Right lobe of liver (tissue), 6 donors: ENCODE measurements around the gene MFN2. TPM values are rescaled to one million over a fixed set of nuclear protein-coding genes. Genes with fewer than 3 reads are reported as not detected.

Experiments used
- ATAC-seq, 4 donors: fragments of 200-7000 bp; cut with Tn5 transposase; one replicate each; pipeline ENCODE4 v1.9.1; 2020; ENCODE audit warnings: mild to moderate bottlenecking in 4 of 4, moderate library complexity in 4 of 4
- DNase-seq, 3 donors: peaks; one replicate each; pipeline ENCODE4 v3.0.0-alpha.2; 2020
- H3K27ac ChIP-seq, 3 donors: fragments of 200-600 bp; one replicate each; pipeline ENCODE4 v1.8.0; 2022
- H3K27me3 ChIP-seq, 2 donors: fragments of 200-600 bp; one replicate each; pipeline ENCODE4 v1.8.0; 2022
- H3K36me3 ChIP-seq, 4 donors: fragments of 200-600 bp; sonication (generic) in 1 of 4; one replicate each; pipeline versions ENCODE4 v1.5.1 to v1.8.0; 2017 to 2022; ENCODE audit warnings: control low read depth in 1 of 4
- H3K4me1 ChIP-seq, 4 donors: fragments of 200-600 bp; sonication (generic) in 1 of 4; one replicate each; pipeline versions ENCODE4 v1.5.1 to v1.8.0; 2017 to 2022; ENCODE audit warnings: control low read depth in 1 of 4
- H3K4me3 ChIP-seq, 3 donors: fragments of 200-600 bp; one replicate each; pipeline ENCODE4 v1.8.0; 2022
- H3K9me3 ChIP-seq, 4 donors: fragments of 200-600 bp; sonication (generic) in 1 of 4; one replicate each; pipeline versions ENCODE4 v1.5.1 to v1.8.0; 2017 to 2022; ENCODE audit warnings: control low read depth in 1 of 4
- POLR2A ChIP-seq: fragments of 450-650 bp; IDR thresholded peaks from one replicate; pipeline ENCODE4 v1.6.1; 2017; ENCODE audit warnings: antibody characterized with exemption, mild to moderate bottlenecking
- WGBS: methylation state at CpG from one replicate; pipeline ENCODE4 v1.1.6; 2018; ENCODE audit warnings: low coverage, low lambda C conversion rate; ENCODE audit not compliant: insufficient coverage; ENCODE audit errors: missing lambda C conversion rate; 5-methylcytosine and 5-hydroxymethylcytosine counted together
- intact Hi-C, 2 donors: fragments of 100-400 bp; cut with DNase I; formaldehyde crosslinking; loops; one replicate each; pipeline versions ENCODE4 v1.11.2 to v1.14.1; 2022
- total RNA-seq, 6 experiments: library from RNA; depleted of rRNA in 2 of 6; stranded (reverse); fragments of >200 nt in 2 of 6; fragmentation: NEBNext Ultra II Directional in 3 of 6; extraction: Animal tissue kit (Norgen Biotek cat#: 25700) in 3 of 6; gene quantifications; one replicate each; pipeline versions ENCODE4 v1.1.0 to v1.2.4, GENCODE V29; 2016 to 2023
- TF ChIP-seq, protein P1 (sequence below), 4 donors: fragments of 200-600 bp in 3 of 4; fragments of 450-650 bp in 1 of 4; IDR thresholded peaks; one replicate each; pipeline versions ENCODE4 v1.5.1 to v1.8.0; 2016 to 2022; ENCODE audit warnings: antibody characterized with exemption in 4 of 4, mild to moderate bottlenecking in 2 of 4
- donor health status: DM: no; HTN: yes; CAD: no.
- donor health status: DM: no; HTN: no; CAD: no.
- donor health status: DM: no; HTN: no; CAD: no.
- donor health status: DM: no; HTN: yes; CAD: no.
- donor health status: DM: no; HTN: yes; CAD: no.

Gene MFN2
- total RNA-seq, 6 experiments from 2014 or later = 46.2 to 64.0 (median 61.7) TPM

DNA sequence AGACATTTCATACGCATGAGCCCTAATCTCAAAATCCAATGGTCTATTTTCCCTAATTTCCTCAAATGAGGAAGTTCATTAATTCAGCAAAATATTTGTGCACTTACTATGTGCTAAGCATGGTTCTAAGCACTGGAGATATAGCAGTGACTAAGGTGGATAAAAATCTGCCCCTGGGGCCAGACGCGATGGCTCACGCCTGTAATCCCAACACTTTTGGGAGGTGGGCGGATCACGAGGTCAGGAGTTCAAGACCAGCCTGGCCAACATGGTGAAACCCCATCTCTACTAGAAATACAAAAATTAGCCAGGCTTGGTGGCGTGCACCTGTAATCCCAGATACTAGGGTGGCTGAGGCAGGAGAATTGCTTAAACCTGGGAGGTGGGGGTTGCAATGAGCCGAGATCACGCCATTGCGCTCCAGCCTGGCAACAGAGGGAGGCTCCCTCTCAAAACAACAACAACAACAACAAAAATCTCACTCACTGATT lies 34.8 kb downstream of the MFN2 start:
- intact Hi-C loops = no loop called here
- ATAC-seq (no peak), DNase-seq (no peak)
- no peaks in the 10 kb centered on the region for H3K27me3 ChIP-seq
- peaks cover 0 to 5% (median 0%) of the 10 kb centered on the region in 4 donors for H3K4me1 ChIP-seq
- 85% methylated on average over 7 of the region's 10 CpGs for WGBS
- no peak overlapping the region for H3K4me3 ChIP-seq
- TF ChIP-seq, protein P1, sequence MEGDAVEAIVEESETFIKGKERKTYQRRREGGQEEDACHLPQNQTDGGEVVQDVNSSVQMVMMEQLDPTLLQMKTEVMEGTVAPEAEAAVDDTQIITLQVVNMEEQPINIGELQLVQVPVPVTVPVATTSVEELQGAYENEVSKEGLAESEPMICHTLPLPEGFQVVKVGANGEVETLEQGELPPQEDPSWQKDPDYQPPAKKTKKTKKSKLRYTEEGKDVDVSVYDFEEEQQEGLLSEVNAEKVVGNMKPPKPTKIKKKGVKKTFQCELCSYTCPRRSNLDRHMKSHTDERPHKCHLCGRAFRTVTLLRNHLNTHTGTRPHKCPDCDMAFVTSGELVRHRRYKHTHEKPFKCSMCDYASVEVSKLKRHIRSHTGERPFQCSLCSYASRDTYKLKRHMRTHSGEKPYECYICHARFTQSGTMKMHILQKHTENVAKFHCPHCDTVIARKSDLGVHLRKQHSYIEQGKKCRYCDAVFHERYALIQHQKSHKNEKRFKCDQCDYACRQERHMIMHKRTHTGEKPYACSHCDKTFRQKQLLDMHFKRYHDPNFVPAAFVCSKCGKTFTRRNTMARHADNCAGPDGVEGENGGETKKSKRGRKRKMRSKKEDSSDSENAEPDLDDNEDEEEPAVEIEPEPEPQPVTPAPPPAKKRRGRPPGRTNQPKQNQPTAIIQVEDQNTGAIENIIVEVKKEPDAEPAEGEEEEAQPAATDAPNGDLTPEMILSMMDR (IDR thresholded peaks at IDR 0.05) = no peak
- TF ChIP-seq POLR2A = no peak
- H3K27ac ChIP-seq = no peak overlapping the region
- no peaks in the 10 kb centered on the region for H3K9me3 ChIP-seq
- peaks cover 0 to 34% (median 11%) of the 10 kb centered on the region in 4 donors for H3K36me3 ChIP-seq

DNA sequence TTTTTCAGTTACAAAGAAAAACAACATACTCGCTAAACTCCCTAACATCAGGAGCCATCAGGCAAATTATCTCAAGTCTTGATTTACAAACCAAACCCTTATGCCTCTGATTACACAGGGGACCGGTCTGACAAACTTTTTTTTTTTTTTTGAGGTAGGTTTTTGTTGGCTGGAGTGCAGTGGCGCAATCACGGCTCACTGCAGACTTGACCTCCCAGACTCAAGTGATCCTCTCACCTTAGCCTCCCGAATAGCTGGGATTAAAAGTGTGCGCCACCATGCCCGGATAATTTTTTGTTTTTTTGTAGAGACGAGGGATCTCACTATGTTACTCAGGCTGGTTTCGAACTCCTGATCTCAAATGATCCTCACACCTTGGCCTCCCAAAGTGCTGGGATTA lies 35.3 kb downstream of the MFN2 start:
- no peak overlapping the region for H3K27ac ChIP-seq
- TF ChIP-seq, protein P1 (IDR thresholded peaks at IDR 0.05) = no peak
- TF ChIP-seq POLR2A = no peak
- ATAC-seq (no peak), DNase-seq (no peak)
- H3K4me3 ChIP-seq = no peak overlapping the region
- H3K36me3 ChIP-seq = peaks cover 0 to 30% (median 8%) of the 10 kb centered on the region in 4 donors
- peaks cover 0 to 5% (median 0%) of the 10 kb centered on the region in 4 donors for H3K4me1 ChIP-seq
- no peaks in the 10 kb centered on the region for H3K27me3 ChIP-seq
- intact Hi-C loops = no loop called here
- H3K9me3 ChIP-seq = no peaks in the 10 kb centered on the region
- 91% methylated on average over 9 of the region's 9 CpGs for WGBS

DNA sequence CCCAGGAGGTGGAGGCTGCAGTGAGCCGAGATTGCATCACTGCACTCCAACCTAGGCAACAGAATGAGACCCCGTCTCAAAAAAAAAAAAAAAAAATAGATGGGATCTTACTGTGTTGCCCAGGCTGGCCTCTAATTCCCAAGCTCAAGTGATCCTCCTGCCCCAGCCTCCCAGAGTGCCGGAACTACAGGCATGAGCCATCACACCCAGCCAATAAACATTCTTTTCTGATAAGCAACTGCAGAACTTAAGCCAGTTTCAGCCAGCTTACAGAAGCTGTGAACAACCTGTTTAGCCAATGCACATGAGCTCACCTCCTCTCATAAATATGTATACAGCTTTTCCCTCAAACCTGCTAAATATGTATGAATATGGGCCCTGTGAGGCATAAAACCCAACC lies 35.9 kb downstream of the MFN2 start:
- Histone ChIP-seq H3K27ac (no peak overlapping the region), H3K4me1 (peaks cover 0 to 5% (median 0%) of the 10 kb centered on the region in 4 donors), H3K36me3 (peaks cover 0 to 23% (median 4%) of the 10 kb centered on the region in 4 donors), H3K27me3 (no peaks in the 10 kb centered on the region), H3K9me3 (no peaks in the 10 kb centered on the region), H3K4me3 (no peak overlapping the region)
- WGBS = no CpG with 5 or more reads among the region's 3 CpGs
- intact Hi-C loops = no loop called here
- DNase-seq (no peak), ATAC-seq (no peak)
- TF ChIP-seq, protein P1 (IDR thresholded peaks at IDR 0.05) = no peak
- no peak for TF ChIP-seq POLR2A

DNA sequence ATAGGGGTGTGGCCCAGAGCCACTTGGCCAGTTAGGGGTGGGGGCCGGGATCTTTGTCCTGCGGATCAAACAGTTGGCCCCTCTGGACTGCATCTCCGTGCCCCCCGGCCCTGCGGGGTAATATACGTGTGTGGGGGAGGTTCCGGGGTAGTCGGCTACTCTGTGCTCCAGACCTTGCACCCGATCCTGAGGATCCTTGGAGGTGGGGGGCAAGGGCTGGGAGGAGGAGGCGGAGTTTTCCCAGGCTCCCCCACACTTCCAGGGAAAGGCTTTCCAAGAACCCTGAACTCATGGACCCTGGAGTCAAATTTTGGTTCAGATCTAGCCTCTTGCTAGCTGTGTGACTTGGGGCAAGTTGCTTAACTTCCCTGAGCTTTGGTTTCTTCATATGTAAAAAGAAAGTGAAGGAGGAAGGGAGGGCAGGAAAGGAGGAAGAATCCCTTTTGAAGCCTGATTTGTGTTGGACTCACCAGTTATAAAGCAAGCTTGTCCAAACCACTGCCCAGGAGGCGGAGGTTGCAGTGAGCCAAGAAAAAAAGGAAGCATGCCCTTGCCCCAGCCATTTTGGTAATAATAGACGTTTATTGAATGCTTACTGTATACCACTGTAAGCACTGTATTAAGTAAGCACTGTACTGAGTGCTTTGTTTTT lies 39.7 kb downstream of the MFN2 start:
- Histone ChIP-seq H3K9me3 (no peaks in the 10 kb centered on the region), H3K4me1 (peaks cover 0 to 5% (median 0%) of the 10 kb centered on the region in 4 donors), H3K27ac (peak overlapping the region; percentile 79 to 85 (median 79)), H3K27me3 (no peaks in the 10 kb centered on the region), H3K36me3 (peaks cover 0 to 18% (median 2%) of the 10 kb centered on the region in 4 donors), H3K4me3 (peak overlapping the region; percentile 72 to 88 (median 78))
- intact Hi-C loops = no loop called here
- WGBS = 11% methylated on average over 6 of the region's 12 CpGs
- no peak for TF ChIP-seq POLR2A
- TF ChIP-seq, protein P1 (IDR thresholded peaks at IDR 0.05) = no peak
- no peak for ATAC-seq
- DNase-seq = no peak
